ENCODE results near the gene CUL5.
A peak's percentile ranks its signal among the peaks of the same experiment; 100 is the strongest.

GRCh38 chr11:107999759-108000455 is 8.8 kb upstream of the CUL5 start:
- TF ChIP-seq CTCF (optimal IDR thresholded peaks at IDR 0.05 in 1 of 3, IDR thresholded peaks at IDR 0.05 in 1 of 3, conservative IDR thresholded peaks at IDR 0.05 in 1 of 3; ENCODE audit: extremely low read depth in 1 of 3, insufficient read depth in 2 of 3, low read length in 3 of 3) = peak; percentile 60 to 67 (median 65)
- no peak for TF ChIP-seq EZH2 (IDR thresholded peaks at IDR 0.05; ENCODE audit: low read length)
